T-helper 1 cell treated with Interleukin-12 subunit alpha and Interleukin-12 subunit beta and Interleukin-4 antibody, amounts not matched to agents 30 μg/mL and 1 μg/mL, for 36 hours (primary cell): ENCODE results near the gene PATZ1.
"Not testable (repeated sequence)": the region's sequence is repeated elsewhere in the genome, so short reads cannot be mapped to it uniquely, and the experiment has no call there.

Source experiments
- H3K27ac Mint-ChIP-seq: one replicate; pipeline ENCODE4 v1.8.0; 2021; ENCODE audit warnings: mild to moderate bottlenecking, mixed read lengths
- H3K27me3 Mint-ChIP-seq: one replicate; pipeline ENCODE4 v1.8.0; 2021; ENCODE audit warnings: low read depth, mixed read lengths
- H3K36me3 Mint-ChIP-seq: one replicate; pipeline ENCODE4 v1.8.0; 2021; ENCODE audit warnings: low read depth, mixed read lengths
- H3K4me1 Mint-ChIP-seq: one replicate; pipeline ENCODE4 v1.8.0; 2021; ENCODE audit warnings: low read depth, mixed read lengths
- H3K4me3 Mint-ChIP-seq: one replicate; pipeline ENCODE4 v1.8.0; 2021; ENCODE audit warnings: mild to moderate bottlenecking, moderate library complexity, mixed read lengths
- H3K9me3 Mint-ChIP-seq: one replicate; pipeline ENCODE4 v1.8.0; 2021; ENCODE audit warnings: mixed read lengths

PATZ1 gene, protein sequence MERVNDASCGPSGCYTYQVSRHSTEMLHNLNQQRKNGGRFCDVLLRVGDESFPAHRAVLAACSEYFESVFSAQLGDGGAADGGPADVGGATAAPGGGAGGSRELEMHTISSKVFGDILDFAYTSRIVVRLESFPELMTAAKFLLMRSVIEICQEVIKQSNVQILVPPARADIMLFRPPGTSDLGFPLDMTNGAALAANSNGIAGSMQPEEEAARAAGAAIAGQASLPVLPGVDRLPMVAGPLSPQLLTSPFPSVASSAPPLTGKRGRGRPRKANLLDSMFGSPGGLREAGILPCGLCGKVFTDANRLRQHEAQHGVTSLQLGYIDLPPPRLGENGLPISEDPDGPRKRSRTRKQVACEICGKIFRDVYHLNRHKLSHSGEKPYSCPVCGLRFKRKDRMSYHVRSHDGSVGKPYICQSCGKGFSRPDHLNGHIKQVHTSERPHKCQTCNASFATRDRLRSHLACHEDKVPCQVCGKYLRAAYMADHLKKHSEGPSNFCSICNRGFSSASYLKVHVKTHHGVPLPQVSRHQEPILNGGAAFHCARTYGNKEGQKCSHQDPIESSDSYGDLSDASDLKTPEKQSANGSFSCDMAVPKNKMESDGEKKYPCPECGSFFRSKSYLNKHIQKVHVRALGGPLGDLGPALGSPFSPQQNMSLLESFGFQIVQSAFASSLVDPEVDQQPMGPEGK

DNA sequence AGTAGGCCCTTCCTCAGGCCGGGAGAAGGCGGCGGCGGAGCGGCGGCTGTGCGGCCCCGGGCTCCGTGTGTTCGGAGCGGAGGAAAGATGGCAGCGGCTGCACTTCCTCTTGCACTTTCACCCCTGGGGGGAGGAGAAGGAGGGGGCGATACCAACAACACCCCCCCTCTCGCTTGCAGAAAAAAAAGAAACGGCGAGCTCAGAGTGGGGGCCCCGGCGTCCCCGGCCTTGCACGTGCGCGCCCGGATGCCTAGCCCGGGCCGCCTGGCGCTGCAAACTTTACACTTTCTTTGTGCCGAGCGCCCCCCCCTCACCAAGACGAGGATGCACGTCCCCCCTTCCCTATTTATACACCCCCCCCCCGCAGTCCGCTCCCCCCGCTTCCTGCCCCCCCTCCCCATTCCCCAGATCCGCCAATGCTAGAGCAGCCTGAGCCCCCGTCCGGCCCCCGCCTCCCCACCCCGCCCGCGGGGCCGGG, at the start of gene PATZ1:
Gene PATZ1 (minus strand): TSS at position 92 of the 478 bp plus-strand sequence. CDS start 744 bp downstream, outside the sequence.
- H3K36me3 Mint-ChIP-seq: peaks cover 23% of the 10 kb centered on the region
- peaks cover 33% of the 10 kb centered on the region for H3K4me1 Mint-ChIP-seq
- no peaks in the 10 kb centered on the region for H3K9me3 Mint-ChIP-seq
- peaks cover 3% of the 10 kb centered on the region for H3K27me3 Mint-ChIP-seq
- H3K27ac Mint-ChIP-seq: peak within 1 kb of the TSS; percentile 76
- peak within 1 kb of the TSS; percentile 82 for H3K4me3 Mint-ChIP-seq

DNA sequence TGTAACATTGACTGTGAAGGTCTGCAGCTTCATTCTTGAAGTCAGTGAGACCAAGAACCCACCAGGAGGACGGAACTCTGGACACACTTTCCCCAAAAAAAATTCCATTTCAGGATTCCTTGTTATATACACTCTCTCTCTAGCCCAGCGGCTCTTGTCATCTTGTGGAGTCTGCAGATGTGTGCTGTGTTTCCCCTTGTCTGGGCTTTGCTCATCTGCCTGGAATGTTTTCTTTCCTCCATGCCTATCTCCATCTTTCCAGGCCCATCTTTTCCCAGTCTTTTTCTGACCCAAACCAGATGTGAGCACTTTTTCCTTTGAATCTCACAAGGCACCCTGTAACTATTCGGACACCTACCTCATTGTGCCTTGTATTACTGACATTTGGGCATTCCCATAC, 48.2 kb upstream of the PATZ1 start:
- Mint-ChIP-seq H3K4me1 (peaks cover 3% of the 10 kb centered on the region), H3K27me3 (peaks cover 8% of the 10 kb centered on the region), H3K27ac (no peak overlapping the region), H3K4me3 (no peak overlapping the region), H3K9me3 (peaks cover 4% of the 10 kb centered on the region), H3K36me3 (no peaks in the 10 kb centered on the region)

- no peak overlapping the region for H3K4me3 Mint-ChIP-seq
- H3K27me3 Mint-ChIP-seq: peaks cover 8% of the 10 kb centered on the region
- no peaks in the 10 kb centered on the region for H3K36me3 Mint-ChIP-seq
- H3K9me3 Mint-ChIP-seq: peaks cover 4% of the 10 kb centered on the region
- peaks cover 3% of the 10 kb centered on the region for H3K4me1 Mint-ChIP-seq
- H3K27ac Mint-ChIP-seq: no peak overlapping the region
Observed at GRCh38 chr22:31393893-31394292, 47.7 kb upstream of the PATZ1 start.

DNA sequence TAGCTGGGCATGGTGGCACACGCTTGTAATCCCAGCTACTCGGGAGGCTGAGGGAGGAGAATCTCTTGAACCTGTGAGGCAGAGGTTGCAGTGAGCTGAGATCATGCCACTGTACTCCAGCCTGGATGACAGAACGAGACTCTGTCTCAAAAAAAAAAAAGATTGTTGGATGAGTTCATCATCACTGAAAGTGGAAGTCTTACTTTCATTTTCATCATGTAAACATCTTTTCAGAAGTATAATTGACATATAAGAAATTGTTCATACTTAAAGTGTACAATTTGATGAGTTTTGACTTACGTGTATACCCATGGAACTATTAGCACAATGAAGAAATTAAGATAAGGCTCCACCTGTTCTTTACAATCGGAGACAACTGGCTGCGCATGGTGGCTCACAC, 32.5 kb upstream of the PATZ1 start:
- not testable (repeated sequence) for H3K27me3 Mint-ChIP-seq, H3K27ac Mint-ChIP-seq, H3K4me1 Mint-ChIP-seq, H3K9me3 Mint-ChIP-seq, H3K4me3 Mint-ChIP-seq, H3K36me3 Mint-ChIP-seq

DNA sequence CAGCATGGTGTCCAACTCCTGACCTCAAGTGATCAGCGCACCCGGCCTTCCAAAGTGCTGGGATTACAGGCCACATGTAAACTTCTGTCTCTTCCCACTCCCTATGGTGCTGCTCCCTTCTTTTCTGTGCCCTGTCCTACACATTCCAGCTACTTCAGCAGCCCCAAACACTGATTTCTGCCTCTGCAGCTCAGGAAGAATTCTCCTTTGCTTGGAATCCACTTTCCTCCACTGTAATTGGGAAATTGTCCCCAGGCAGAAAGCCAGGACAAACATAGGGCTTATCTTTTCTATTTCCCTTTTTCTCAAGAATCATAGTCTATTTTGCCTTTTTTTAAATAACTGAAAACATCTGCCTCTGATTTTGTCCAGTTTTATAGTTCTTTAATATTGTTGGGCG, 32.0 kb upstream of the PATZ1 start:
- Mint-ChIP-seq H3K36me3 (no peaks in the 10 kb centered on the region), H3K4me3 (no peak overlapping the region), H3K4me1 (no peaks in the 10 kb centered on the region), H3K27ac (no peak overlapping the region), H3K9me3 (no peaks in the 10 kb centered on the region), H3K27me3 (peaks cover 3% of the 10 kb centered on the region)

GRCh38 chr22:31377612-31378011, 31.5 kb upstream of the PATZ1 start:
- peaks cover 3% of the 10 kb centered on the region for H3K27me3 Mint-ChIP-seq
- H3K36me3 Mint-ChIP-seq: no peaks in the 10 kb centered on the region
- no peak overlapping the region for H3K27ac Mint-ChIP-seq
- H3K9me3 Mint-ChIP-seq: no peaks in the 10 kb centered on the region
- H3K4me3 Mint-ChIP-seq: no peak overlapping the region
- no peaks in the 10 kb centered on the region for H3K4me1 Mint-ChIP-seq

GRCh38 chr22:31367426-31367825, 21.3 kb upstream of the PATZ1 start:
- Mint-ChIP-seq H3K36me3 (no peaks in the 10 kb centered on the region), H3K27me3 (peaks cover 4% of the 10 kb centered on the region), H3K9me3 (no peaks in the 10 kb centered on the region), H3K27ac (no peak overlapping the region), H3K4me3 (no peak overlapping the region), H3K4me1 (peaks cover 5% of the 10 kb centered on the region)

GRCh38 chr22:31363885-31364465, 17.8 kb upstream of the PATZ1 start:
- Mint-ChIP-seq H3K27me3 (peaks cover 4% of the 10 kb centered on the region), H3K4me3 (no peak overlapping the region), H3K36me3 (no peaks in the 10 kb centered on the region), H3K4me1 (peaks cover 5% of the 10 kb centered on the region), H3K27ac (no peak overlapping the region), H3K9me3 (no peaks in the 10 kb centered on the region)

DNA sequence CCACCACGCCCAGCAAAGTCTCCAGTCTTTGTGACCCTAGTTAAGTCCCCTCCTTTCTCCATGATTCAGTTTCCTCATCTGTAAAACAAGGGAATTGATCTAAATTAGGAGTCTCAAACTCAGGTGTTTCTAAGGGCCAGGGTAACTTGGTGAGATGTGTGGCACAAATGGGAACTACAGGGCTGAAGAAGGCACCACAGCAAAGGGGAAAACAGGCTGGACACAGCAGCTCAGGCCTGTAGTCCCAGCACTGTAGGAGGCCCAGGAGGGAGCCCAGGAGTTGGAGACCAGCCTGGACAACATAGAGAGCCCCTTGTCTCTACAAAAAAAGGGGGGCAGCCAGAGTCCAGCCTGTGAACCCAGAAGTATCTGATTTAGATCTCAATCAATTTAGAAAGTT, 15.6 kb upstream of the PATZ1 start:
- no peak overlapping the region for H3K4me3 Mint-ChIP-seq
- H3K9me3 Mint-ChIP-seq: no peaks in the 10 kb centered on the region
- H3K27me3 Mint-ChIP-seq: peaks cover 3% of the 10 kb centered on the region
- H3K4me1 Mint-ChIP-seq: no peaks in the 10 kb centered on the region
- H3K36me3 Mint-ChIP-seq: no peaks in the 10 kb centered on the region
- no peak overlapping the region for H3K27ac Mint-ChIP-seq

DNA sequence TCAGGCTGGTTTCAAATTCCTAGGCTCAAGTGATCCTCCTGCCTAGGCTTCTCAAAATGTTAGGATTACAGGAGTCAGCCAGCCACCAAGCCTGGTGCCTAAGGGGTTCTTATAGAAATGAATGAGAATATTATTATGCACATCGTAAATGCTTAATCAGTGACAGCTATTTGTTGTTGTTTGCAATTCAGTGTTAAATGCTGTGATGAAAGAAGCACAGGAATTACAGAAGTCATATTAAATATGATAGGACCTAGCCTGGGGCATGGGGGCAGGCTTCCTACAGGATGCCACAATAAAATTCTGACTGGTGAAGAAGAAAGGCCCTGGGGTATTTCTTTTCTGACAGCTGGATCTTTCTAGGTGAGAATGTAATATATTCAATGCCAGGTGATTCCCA, 13.9 kb upstream of the PATZ1 start:
- H3K4me3 Mint-ChIP-seq: no peak overlapping the region
- no peaks in the 10 kb centered on the region for H3K9me3 Mint-ChIP-seq
- H3K4me1 Mint-ChIP-seq: no peaks in the 10 kb centered on the region
- H3K27me3 Mint-ChIP-seq: peaks cover 8% of the 10 kb centered on the region
- H3K36me3 Mint-ChIP-seq: no peaks in the 10 kb centered on the region
- no peak overlapping the region for H3K27ac Mint-ChIP-seq

GRCh38 chr22:31354515-31354914, 8.4 kb upstream of the PATZ1 start:
- H3K36me3 Mint-ChIP-seq: no peaks in the 10 kb centered on the region
- H3K27ac Mint-ChIP-seq: no peak overlapping the region
- no peaks in the 10 kb centered on the region for H3K9me3 Mint-ChIP-seq
- no peak overlapping the region for H3K4me3 Mint-ChIP-seq
- peaks cover 19% of the 10 kb centered on the region for H3K27me3 Mint-ChIP-seq
- H3K4me1 Mint-ChIP-seq: peaks cover 1% of the 10 kb centered on the region

GRCh38 chr22:31350410-31350863, 4.3 kb upstream of the PATZ1 start:
- H3K4me1 Mint-ChIP-seq: peaks cover 6% of the 10 kb centered on the region
- H3K4me3 Mint-ChIP-seq: no peak overlapping the region
- H3K9me3 Mint-ChIP-seq: no peaks in the 10 kb centered on the region
- H3K27ac Mint-ChIP-seq: no peak overlapping the region
- peaks cover 11% of the 10 kb centered on the region for H3K27me3 Mint-ChIP-seq
- H3K36me3 Mint-ChIP-seq: no peaks in the 10 kb centered on the region

DNA sequence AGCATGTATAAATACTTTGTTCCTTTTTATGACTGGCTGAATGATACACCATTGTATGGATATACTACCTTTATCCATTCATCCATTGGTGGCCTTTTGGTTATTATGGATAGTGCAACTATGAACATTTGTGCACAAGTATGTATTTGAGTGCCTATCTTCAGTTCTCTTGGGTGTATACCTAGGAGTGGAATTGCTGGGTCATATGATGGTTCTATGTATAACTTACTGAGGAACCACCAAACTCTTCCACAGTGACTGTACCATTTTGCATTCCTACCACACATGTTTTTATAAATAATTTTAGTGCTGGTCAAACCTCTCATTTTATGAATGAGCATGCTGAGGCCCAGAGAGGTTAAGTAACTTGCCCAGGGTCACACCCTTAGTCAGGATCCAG, 3.8 kb upstream of the PATZ1 start:
- Mint-ChIP-seq H3K27ac (no peak overlapping the region), H3K4me3 (no peak overlapping the region), H3K27me3 (peaks cover 11% of the 10 kb centered on the region)

GRCh38 chr22:31348766-31349165, 2.6 kb upstream of the PATZ1 start:
- Mint-ChIP-seq H3K9me3 (no peaks in the 10 kb centered on the region), H3K4me3 (no peak overlapping the region), H3K36me3 (peaks cover 11% of the 10 kb centered on the region), H3K4me1 (peaks cover 17% of the 10 kb centered on the region), H3K27me3 (peaks cover 5% of the 10 kb centered on the region), H3K27ac (no peak overlapping the region)

More for the DNA sequence above, 3.8 kb upstream of the PATZ1 start:
- Mint-ChIP-seq H3K36me3 (no peaks in the 10 kb centered on the region), H3K4me1 (peaks cover 7% of the 10 kb centered on the region), H3K9me3 (no peaks in the 10 kb centered on the region)

DNA sequence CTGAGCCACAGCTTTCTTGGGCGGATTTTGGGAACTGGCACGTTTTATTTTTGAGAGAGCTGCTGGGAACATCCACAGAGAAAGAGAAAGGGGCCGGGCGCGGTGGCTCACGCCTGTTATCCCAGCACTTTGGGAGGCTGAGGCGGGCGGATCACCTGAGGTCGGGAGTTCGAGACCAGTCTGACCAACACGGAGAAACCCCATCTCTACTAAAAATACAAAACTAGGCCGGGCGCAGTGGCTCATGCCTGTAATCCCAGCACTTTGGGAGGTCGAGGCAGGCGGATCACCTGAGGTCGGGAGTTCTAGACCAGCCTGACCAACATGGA, 1.8 kb upstream of the PATZ1 start:
- Mint-ChIP-seq H3K4me3 (peak overlapping the region; percentile 82), H3K27ac (peak overlapping the region; percentile 83), H3K4me1 (peaks cover 23% of the 10 kb centered on the region), H3K36me3 (peaks cover 18% of the 10 kb centered on the region)
- H3K27me3 Mint-ChIP-seq, H3K9me3 Mint-ChIP-seq: not testable (repeated sequence)
